ENCODE results near the gene TTLL1. TPM values are rescaled to one million over a fixed set of nuclear protein-coding genes. Genes with fewer than 3 reads are reported as not detected.

The TTLL1 gene
- total RNA-seq, 2 experiments from 2014 or later = 5.7 to 6.6 TPM

- CTCF ChIA-PET = no interaction called here
Observed at GRCh38 chr22:42990131-42990838, 98.9 kb downstream of the TTLL1 start.

More at GRCh38 chr22:42990131-42990838, 98.9 kb downstream of the TTLL1 start:
- Mint-ChIP-seq H3K27ac (no peak overlapping the region), H3K4me3 (no peak overlapping the region), H3K4me1 (peaks cover 20% of the 10 kb centered on the region), H3K9me3 (ENCODE audit: low read depth) (no peaks in the 10 kb centered on the region), H3K36me3 (ENCODE audit: low read depth) (peaks cover 12% of the 10 kb centered on the region), H3K27me3 (no peaks in the 10 kb centered on the region)
- intact Hi-C loops (cut with DNase I, micrococcal nuclease) = no loop called here
- ATAC-seq (peak; percentile 30), DNase-seq (no peak)
- POLR2A ChIA-PET = interaction anchor here (0.6 kb wide), 2 partner anchors 59 to 121 kb away, joined by 3 to 7 read pairs; no protein-coding TSS in a partner anchor

Other genes starting within 250 kb of the TTLL1 start
- 10 to 100 TPM; 22.5 to 23.0 TPM for gene ARFGAP3, start 232.1 kb downstream of the TTLL1 start, total RNA-seq
- gene PACSIN2, start 74.2 kb downstream of the TTLL1 start, total RNA-seq = 10 to 100 TPM; 27.9 to 28.1 TPM
- gene BIK, start 21.4 kb upstream of the TTLL1 start, total RNA-seq = 1 to 10 TPM; 1.4 to 1.9 TPM
- gene MCAT, start 54.0 kb upstream of the TTLL1 start, total RNA-seq = 10 to 100 TPM; 13.8 to 16.9 TPM
- 100 to 1,000 TPM in 1 of 2 experiments, 10 to 100 TPM in 1; 61.7 to 114 TPM for gene TSPO, start 62.2 kb upstream of the TTLL1 start, total RNA-seq
- 10 to 100 TPM; 75.8 to 85.2 TPM for gene TTLL12, start 97.7 kb upstream of the TTLL1 start, total RNA-seq

Data from activated CD4-positive, alpha-beta T cell treated with anti-CD3 and anti-CD28 coated beads for 36 hours (primary cell).